PC-3 (cell line): Measurements from ENCODE around the gene ST6GALNAC1.

Experiments
- EZH2phosphoT487 ChIP-seq: fragments of 300-600 bp; sonication (generic); IDR thresholded peaks from 2 replicates; pipeline ENCODE4 v1.6.1; 2018; ENCODE audit warnings: mild to moderate bottlenecking, antibody characterized with exemption, low read length, borderline replicate concordance
- TF ChIP-seq, protein P1 (sequence below): fragments of 300-600 bp; sonication (generic); conservative IDR thresholded peaks from 2 replicates; pipeline ENCODE4 v1.5.1; 2017; ENCODE audit warnings: antibody characterized with exemption, low read depth, mild to moderate bottlenecking, low read length

DNA sequence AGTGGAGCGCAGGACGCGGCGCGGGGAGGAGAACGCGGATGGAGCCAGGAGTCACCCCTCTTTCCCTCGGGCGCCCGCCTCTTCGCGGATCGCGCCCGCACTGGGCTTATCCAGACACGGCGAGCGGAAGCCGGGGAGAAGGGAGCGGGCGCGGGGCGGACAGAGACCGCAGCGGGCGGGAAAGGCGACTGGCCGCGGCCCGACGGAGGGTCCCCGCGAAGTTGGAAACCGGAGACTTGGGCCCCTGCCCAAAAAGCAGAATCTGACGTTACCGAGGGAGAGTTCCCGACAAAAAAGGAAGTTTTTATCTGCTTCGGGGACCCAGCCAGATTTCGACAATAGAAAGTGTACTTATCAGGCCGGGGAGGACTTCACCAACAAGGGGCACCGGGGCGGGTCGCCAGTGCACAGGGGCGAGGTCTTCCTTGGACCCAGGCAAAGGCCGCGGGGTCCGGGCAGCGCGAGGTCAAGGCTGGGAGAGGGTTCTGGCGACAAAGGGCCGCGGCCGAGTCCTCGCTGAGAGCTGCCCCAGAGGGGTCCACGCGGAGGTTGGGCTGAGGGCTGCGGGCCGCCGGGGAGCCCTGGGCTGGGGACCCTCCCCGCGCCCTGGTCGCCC lies 58.4 kb downstream of the ST6GALNAC1 start:
- TF ChIP-seq EZH2phosphoT487: no peak
- TF ChIP-seq, protein P1, sequence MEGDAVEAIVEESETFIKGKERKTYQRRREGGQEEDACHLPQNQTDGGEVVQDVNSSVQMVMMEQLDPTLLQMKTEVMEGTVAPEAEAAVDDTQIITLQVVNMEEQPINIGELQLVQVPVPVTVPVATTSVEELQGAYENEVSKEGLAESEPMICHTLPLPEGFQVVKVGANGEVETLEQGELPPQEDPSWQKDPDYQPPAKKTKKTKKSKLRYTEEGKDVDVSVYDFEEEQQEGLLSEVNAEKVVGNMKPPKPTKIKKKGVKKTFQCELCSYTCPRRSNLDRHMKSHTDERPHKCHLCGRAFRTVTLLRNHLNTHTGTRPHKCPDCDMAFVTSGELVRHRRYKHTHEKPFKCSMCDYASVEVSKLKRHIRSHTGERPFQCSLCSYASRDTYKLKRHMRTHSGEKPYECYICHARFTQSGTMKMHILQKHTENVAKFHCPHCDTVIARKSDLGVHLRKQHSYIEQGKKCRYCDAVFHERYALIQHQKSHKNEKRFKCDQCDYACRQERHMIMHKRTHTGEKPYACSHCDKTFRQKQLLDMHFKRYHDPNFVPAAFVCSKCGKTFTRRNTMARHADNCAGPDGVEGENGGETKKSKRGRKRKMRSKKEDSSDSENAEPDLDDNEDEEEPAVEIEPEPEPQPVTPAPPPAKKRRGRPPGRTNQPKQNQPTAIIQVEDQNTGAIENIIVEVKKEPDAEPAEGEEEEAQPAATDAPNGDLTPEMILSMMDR: no peak
